OCI-LY7 (cell line): ENCODE data around the gene ABL1.

ENCODE experiments used
- CTCF ChIP-seq: fragments of 200-600 bp; sonication (generic); conservative IDR thresholded peaks from 2 replicates; pipeline ENCODE4 v1.5.1; 2014; ENCODE audit warnings: mild to moderate bottlenecking, antibody characterized with exemption, low read length, moderate library complexity, mixed read lengths
- EZH2phosphoT487 ChIP-seq: fragments of 200-600 bp; sonication (generic); IDR thresholded peaks from 2 replicates; pipeline ENCODE4 v1.6.1; 2018; ENCODE audit warnings: low read depth, borderline replicate concordance, mild to moderate bottlenecking, mixed run types, antibody characterized with exemption, low read length, moderate library complexity, mixed read lengths

GRCh38 chr9:130854092-130854491 is 19.0 kb downstream of the ABL1 start:
- TF ChIP-seq CTCF, result no peak
- no peak for TF ChIP-seq EZH2phosphoT487
